H1 (cell line): ENCODE data around the gene THAP10. TPM values are rescaled to one million over a fixed set of nuclear protein-coding genes. Genes with fewer than 3 reads are reported as not detected.

Experiments
- ATF2 ChIP-seq: IDR thresholded peaks from 2 replicates; pipeline ENCODE4 v1.6.1; 2012; ENCODE audit warnings: low read length, inconsistent platforms
- EGR1 ChIP-seq: IDR thresholded peaks from 2 replicates; pipeline ENCODE4 v1.6.1; 2011; ENCODE audit warnings: low read depth, low read length, borderline replicate concordance
- polyA plus RNA-seq, 7 experiments: library from polyadenylated mRNA; depleted of rRNA in 3 of 7; stranded (reverse) in 5 of 7; unstranded in 2 of 7; fragments of >200 nt in 5 of 7; fragments of 200-250 nt in 2 of 7; gene quantifications; 1 replicate in 5 of 7; 2 replicates in 1 of 7; 4 replicates in 1 of 7; pipeline versions ENCODE4 v1.2.1 to v1.2.3, GENCODE V29; 2011 to 2013; ENCODE audit warnings: missing spikeins in 2 of 7, mixed read lengths in 2 of 7
- total RNA-seq: library from RNA; stranded (reverse); fragmentation: NEBNext Ultra II Directional; extraction: Animal tissue kit (Norgen Biotek cat#: 25700); gene quantifications from 2 replicates; pipeline ENCODE4 v1.2.1, GENCODE V29; 2021

Gene THAP10
- total and polyA plus RNA-seq, 2 of the 8 experiments (the other 6 are each of a cell fraction or from before 2014, with no cell fraction given), result 2.8 to 4.5 TPM

- no peak for TF ChIP-seq ATF2
- no peak for TF ChIP-seq EGR1
Measured at GRCh38 chr15:70933411-70933810, 41.2 kb upstream of the THAP10 start (continued).
